Uterus (tissue), 4 donors: ENCODE results near the gene NUDT1. TPM values are rescaled to one million over a fixed set of nuclear protein-coding genes. Genes with fewer than 3 reads are reported as not detected.

Experiments used
- DNase-seq, 2 donors: peaks; one replicate each; pipeline ENCODE4 v3.0.0-alpha.2; 2019 to 2020
- H3K27ac ChIP-seq, 2 donors: fragments of 200-600 bp; sonication (generic); 1 replicate in 1 of 2; 2 replicates in 1 of 2; pipeline ENCODE4 v1.5.1; 2016 to 2018
- H3K27me3 ChIP-seq, 2 donors: fragments of 200-600 bp; sonication (generic); one replicate each; pipeline ENCODE4 v1.5.1; 2018 to 2019; ENCODE audit warnings: control low read depth in 1 of 2
- H3K36me3 ChIP-seq, 2 donors: fragments of 200-600 bp; sonication (generic); one replicate each; pipeline ENCODE4 v1.5.1; 2019; ENCODE audit warnings: control low read depth in 1 of 2
- H3K4me1 ChIP-seq, 2 donors: fragments of 200-600 bp; sonication (generic); one replicate each; pipeline ENCODE4 v1.5.1; 2018 to 2019; ENCODE audit warnings: control low read depth in 1 of 2
- H3K4me3 ChIP-seq, 2 donors: fragments of 200-600 bp; sonication (generic); 1 replicate in 1 of 2; 2 replicates in 1 of 2; pipeline ENCODE4 v1.5.1; 2018 to 2019; ENCODE audit warnings: mild to moderate bottlenecking in 1 of 2
- H3K9me3 ChIP-seq, 2 donors: fragments of 200-600 bp; sonication (generic); one replicate each; pipeline ENCODE4 v1.5.1; 2019; ENCODE audit warnings: control low read depth in 1 of 2
- CTCF ChIP-seq, 4 experiments: fragments of 200-600 bp in 2 of 4; fragments of 450-650 bp in 2 of 4; sonication (generic) in 2 of 4; IDR thresholded peaks; one replicate each; pipeline ENCODE4 v1.5.1; 2016 to 2019; ENCODE audit warnings: antibody characterized with exemption in 4 of 4, mild to moderate bottlenecking in 2 of 4, moderate library complexity in 1 of 4
- POLR2A ChIP-seq, 2 donors: fragments of 450-650 bp; IDR thresholded peaks; one replicate each; pipeline ENCODE4 v1.6.1; 2016; ENCODE audit warnings: antibody characterized with exemption in 2 of 2, mild to moderate bottlenecking in 1 of 2, moderate library complexity in 1 of 2
- intact Hi-C: fragments of 100-400 bp; cut with DNase I; formaldehyde crosslinking; loops from one replicate; pipeline ENCODE4 v1.15.1; 2023; ENCODE audit warnings: low total_unique reads
- total RNA-seq, 4 donors: library from RNA; depleted of rRNA in 3 of 4; stranded (reverse); fragments of >200 nt in 3 of 4; gene quantifications; one replicate each; pipeline versions ENCODE4 v1.1.0 to v1.2.4, GENCODE V29; 2014 to 2023
- donor health status: DM: yes; HTN: yes; CAD: no.

NUDT1 gene
- total RNA-seq, 4 donors from 2014 or later, result 2.4 to 13.1 (median 7.6) TPM; not detected in 1

- intact Hi-C loops, result no loop called here
- TF ChIP-seq CTCF (IDR thresholded peaks at IDR 0.05) (no peak), POLR2A (IDR thresholded peaks at IDR 0.05) (no peak)
Measured at GRCh38 chr7:2219136-2219535, 22.9 kb upstream of the NUDT1 start.

DNA sequence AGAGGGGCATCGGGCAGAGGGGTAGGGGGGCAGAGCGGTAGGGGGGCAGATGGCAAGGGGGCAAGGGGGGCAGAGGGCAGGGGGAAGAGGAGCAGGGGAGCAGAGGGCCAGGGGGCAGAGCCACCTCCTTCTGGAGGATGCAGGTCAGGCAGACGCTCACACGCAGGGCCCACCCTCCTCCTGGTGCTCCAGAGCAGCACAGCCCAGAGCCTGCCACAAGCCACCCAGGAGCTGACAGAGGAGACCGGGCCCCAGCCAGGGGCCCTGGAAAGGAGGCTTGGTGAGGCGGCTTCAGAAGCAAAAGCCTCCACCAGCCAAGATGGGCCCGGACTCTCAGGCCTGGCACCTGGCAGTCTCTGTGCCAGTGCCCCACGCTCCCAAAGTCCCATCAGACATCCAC lies 22.4 kb upstream of the NUDT1 start:
- Histone ChIP-seq H3K4me1 (no peaks in the 10 kb centered on the region), H3K4me3 (no peak overlapping the region), H3K27ac (no peak overlapping the region), H3K27me3 (no peaks in the 10 kb centered on the region), H3K9me3 (no peaks in the 10 kb centered on the region), H3K36me3 (no peaks in the 10 kb centered on the region)
- DNase-seq, result no peak
- no peak for TF ChIP-seq POLR2A (IDR thresholded peaks at IDR 0.05)
- TF ChIP-seq CTCF (IDR thresholded peaks at IDR 0.05), result no peak
- intact Hi-C loops, result no loop called here

More at GRCh38 chr7:2219136-2219535, 22.9 kb upstream of the NUDT1 start:
- Histone ChIP-seq H3K27me3 (no peaks in the 10 kb centered on the region), H3K4me1 (no peaks in the 10 kb centered on the region), H3K36me3 (no peaks in the 10 kb centered on the region), H3K4me3 (no peak overlapping the region), H3K9me3 (no peaks in the 10 kb centered on the region), H3K27ac (no peak overlapping the region)
- no peak for DNase-seq

GRCh38 chr7:2220030-2220429 lies 22.0 kb upstream of the NUDT1 start:
- Histone ChIP-seq H3K36me3 (no peaks in the 10 kb centered on the region), H3K27ac (no peak overlapping the region), H3K9me3 (no peaks in the 10 kb centered on the region), H3K27me3 (no peaks in the 10 kb centered on the region), H3K4me1 (no peaks in the 10 kb centered on the region), H3K4me3 (no peak overlapping the region)
- no peak for DNase-seq
- intact Hi-C loops, result no loop called here
- TF ChIP-seq CTCF (IDR thresholded peaks at IDR 0.05) (no peak), POLR2A (IDR thresholded peaks at IDR 0.05) (no peak)

GRCh38 chr7:2220506-2220905 lies 21.5 kb upstream of the NUDT1 start:
- TF ChIP-seq CTCF (IDR thresholded peaks at IDR 0.05), result no peak
- no peak for TF ChIP-seq POLR2A (IDR thresholded peaks at IDR 0.05)
- Histone ChIP-seq H3K4me1 (no peaks in the 10 kb centered on the region), H3K36me3 (no peaks in the 10 kb centered on the region), H3K4me3 (no peak overlapping the region), H3K9me3 (no peaks in the 10 kb centered on the region), H3K27ac (no peak overlapping the region), H3K27me3 (no peaks in the 10 kb centered on the region)
- intact Hi-C loops, result no loop called here
- DNase-seq, result no peak

DNA sequence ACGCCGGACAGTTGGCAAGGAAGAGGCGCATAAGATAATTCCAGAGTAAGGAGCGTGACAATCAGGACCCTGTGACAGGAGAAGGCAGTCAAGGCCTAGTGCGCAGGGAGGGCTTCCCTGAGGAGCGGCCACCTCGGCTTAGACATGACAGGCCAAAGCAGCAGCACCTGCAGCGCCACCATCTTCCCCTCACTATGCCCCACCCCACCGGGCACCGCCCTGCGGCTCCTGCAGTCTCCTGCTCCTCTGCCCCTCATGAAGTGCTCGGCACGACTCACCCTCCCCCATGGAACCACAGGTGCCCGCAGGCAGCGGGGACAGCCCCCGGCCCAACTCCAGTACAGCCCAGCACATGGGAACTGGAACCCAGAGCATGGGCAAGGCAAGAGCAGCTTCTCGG lies 21.1 kb upstream of the NUDT1 start:
- Histone ChIP-seq H3K4me1 (no peaks in the 10 kb centered on the region), H3K27me3 (no peaks in the 10 kb centered on the region), H3K9me3 (no peaks in the 10 kb centered on the region), H3K4me3 (no peak overlapping the region), H3K27ac (no peak overlapping the region), H3K36me3 (no peaks in the 10 kb centered on the region)
- intact Hi-C loops, result no loop called here
- DNase-seq, result no peak
- no peak for TF ChIP-seq POLR2A (IDR thresholded peaks at IDR 0.05)
- no peak for TF ChIP-seq CTCF (IDR thresholded peaks at IDR 0.05)
